ENCODE data around the gene NUAK1. TPM values are rescaled to one million over a fixed set of nuclear protein-coding genes. Genes with fewer than 3 reads are reported as not detected.

Gene NUAK1
- total RNA-seq, 1 donor from 2014 or later, result not detected

DNA sequence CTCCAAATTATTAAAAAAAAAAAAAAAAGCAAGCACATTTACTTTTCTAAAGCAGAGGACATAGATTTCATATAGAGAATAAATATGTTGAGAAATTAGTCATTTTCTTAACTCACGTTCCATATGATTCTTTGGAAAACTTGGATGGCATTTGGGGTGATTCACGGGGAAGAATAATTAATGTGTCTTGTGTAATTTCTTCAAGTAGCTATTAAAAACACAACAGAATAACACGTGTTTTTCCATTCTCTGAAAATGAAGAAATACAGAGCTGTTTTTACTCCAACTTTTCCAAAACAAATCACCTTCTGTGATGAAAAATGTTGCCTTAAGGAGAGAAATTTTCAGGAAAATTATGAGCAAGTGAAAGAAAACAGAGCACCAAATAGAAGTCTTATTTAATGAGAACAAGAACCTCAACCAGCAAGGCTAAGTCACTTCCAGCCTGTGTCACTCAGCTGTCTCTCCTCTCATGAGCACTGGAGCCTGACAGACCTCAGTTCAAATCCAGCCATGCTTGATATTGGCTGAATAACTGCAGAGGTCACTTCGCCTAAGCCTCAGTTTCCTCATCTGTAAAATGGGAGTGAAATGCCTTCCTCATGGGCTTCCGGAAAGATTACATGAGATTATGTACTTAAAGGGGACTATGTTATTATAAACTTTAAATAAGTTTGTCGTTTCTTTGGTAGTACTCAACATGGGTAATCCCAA is 42.8 kb upstream of the NUAK1 start:
- DNase-seq (no peak), ATAC-seq (ENCODE audit: low read depth) (no peak)
- ChIA-PET POLR2A (no interaction called here), CTCF (no interaction called here)
- H3K4me3 Mint-ChIP-seq, result no peak overlapping the region
- no peaks in the 10 kb centered on the region for H3K9me3 Mint-ChIP-seq
- intact Hi-C loops (cut with micrococcal nuclease), result no loop called here
- H3K36me3 Mint-ChIP-seq (ENCODE audit: low read depth), result no peaks in the 10 kb centered on the region
- no peak overlapping the region for H3K27ac Mint-ChIP-seq
- H3K27me3 Mint-ChIP-seq, result peaks cover 13% of the 10 kb centered on the region
- TF ChIP-seq, protein P1, sequence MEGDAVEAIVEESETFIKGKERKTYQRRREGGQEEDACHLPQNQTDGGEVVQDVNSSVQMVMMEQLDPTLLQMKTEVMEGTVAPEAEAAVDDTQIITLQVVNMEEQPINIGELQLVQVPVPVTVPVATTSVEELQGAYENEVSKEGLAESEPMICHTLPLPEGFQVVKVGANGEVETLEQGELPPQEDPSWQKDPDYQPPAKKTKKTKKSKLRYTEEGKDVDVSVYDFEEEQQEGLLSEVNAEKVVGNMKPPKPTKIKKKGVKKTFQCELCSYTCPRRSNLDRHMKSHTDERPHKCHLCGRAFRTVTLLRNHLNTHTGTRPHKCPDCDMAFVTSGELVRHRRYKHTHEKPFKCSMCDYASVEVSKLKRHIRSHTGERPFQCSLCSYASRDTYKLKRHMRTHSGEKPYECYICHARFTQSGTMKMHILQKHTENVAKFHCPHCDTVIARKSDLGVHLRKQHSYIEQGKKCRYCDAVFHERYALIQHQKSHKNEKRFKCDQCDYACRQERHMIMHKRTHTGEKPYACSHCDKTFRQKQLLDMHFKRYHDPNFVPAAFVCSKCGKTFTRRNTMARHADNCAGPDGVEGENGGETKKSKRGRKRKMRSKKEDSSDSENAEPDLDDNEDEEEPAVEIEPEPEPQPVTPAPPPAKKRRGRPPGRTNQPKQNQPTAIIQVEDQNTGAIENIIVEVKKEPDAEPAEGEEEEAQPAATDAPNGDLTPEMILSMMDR (IDR thresholded peaks at IDR 0.05), result no peak
- H3K4me1 Mint-ChIP-seq, result no peaks in the 10 kb centered on the region

DNA sequence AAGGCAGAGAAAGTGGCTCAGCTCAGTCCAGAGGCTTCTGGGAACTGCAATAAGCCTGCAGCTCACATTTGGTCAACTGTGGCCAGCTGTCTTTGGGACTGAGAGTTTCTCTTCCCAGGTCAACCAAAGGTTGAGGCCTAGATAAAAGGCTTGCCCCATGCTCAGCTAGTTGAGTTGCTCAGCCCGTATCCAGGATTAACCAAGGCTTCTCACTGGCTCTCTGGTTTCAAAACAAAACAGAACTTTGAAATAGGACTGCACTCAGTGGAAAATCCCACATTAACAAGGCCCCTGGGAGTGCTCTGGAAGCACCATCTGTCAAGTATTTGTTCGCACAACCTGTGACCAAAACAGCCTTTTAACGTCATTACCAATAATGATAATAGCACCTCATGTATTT is 40.3 kb upstream of the NUAK1 start:
- TF ChIP-seq, protein P1 (IDR thresholded peaks at IDR 0.05), result no peak
- ChIA-PET POLR2A (no interaction called here), CTCF (no interaction called here)
- DNase-seq (no peak), ATAC-seq (ENCODE audit: low read depth) (no peak)
- Mint-ChIP-seq H3K27ac (no peak overlapping the region), H3K27me3 (peaks cover 9% of the 10 kb centered on the region), H3K4me1 (no peaks in the 10 kb centered on the region), H3K36me3 (ENCODE audit: low read depth) (no peaks in the 10 kb centered on the region), H3K9me3 (no peaks in the 10 kb centered on the region), H3K4me3 (no peak overlapping the region)
- intact Hi-C loops (cut with micrococcal nuclease), result no loop called here

DNA sequence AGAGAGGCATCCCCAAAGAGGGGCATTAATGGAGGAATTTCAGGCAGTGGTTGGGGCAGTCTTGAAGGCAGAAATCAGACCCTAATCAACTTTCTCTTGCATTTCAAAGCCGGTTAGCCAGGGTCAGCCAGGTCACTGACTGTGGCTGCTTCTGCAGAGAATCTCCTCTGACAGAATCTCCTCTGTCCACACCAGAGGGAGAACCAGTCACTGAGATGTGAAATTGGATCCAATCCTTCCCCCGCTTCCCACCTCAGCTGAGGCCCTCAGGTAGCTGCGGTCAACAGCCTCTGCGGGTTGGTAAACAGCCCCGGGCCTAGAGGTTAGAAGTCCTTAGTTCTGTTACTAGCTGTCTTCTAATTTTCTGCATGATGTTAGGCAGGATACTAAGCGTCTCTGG is 39.8 kb upstream of the NUAK1 start:
- H3K4me1 Mint-ChIP-seq, result no peaks in the 10 kb centered on the region
- no peaks in the 10 kb centered on the region for H3K36me3 Mint-ChIP-seq (ENCODE audit: low read depth)
- CTCF ChIA-PET, result no interaction called here
- TF ChIP-seq, protein P1 (IDR thresholded peaks at IDR 0.05), result no peak
- ATAC-seq (ENCODE audit: low read depth) (no peak), DNase-seq (no peak)
- H3K4me3 Mint-ChIP-seq, result no peak overlapping the region
- no peaks in the 10 kb centered on the region for H3K9me3 Mint-ChIP-seq
- no peak overlapping the region for H3K27ac Mint-ChIP-seq
- POLR2A ChIA-PET, result no interaction called here
- intact Hi-C loops (cut with micrococcal nuclease), result no loop called here
- peaks cover 9% of the 10 kb centered on the region for H3K27me3 Mint-ChIP-seq

DNA sequence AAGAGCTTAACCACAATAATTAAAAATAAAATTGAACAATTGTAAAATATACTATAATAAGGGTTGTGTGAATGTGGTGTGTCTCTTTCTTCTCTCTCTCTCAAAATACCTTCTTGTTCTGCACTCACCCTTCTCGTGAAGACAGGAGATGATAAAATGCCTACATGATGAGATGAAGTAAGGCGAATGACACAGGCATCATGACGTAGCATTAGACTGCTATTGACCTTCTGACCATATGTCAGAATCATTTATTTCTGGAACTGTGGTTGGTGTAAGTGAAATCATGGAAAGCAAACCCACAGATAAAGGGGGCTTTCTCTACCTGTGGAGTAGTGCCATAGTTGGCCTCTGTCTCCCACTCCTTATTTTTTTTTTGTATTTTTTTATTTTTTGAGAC is 37.8 kb upstream of the NUAK1 start:
- DNase-seq, result no peak
- H3K9me3 Mint-ChIP-seq, result no peaks in the 10 kb centered on the region
- TF ChIP-seq, protein P1 (IDR thresholded peaks at IDR 0.05), result no peak
- peaks cover 7% of the 10 kb centered on the region for H3K27me3 Mint-ChIP-seq
- ChIA-PET CTCF (no interaction called here), POLR2A (no interaction called here)
- intact Hi-C loops (cut with micrococcal nuclease), result no loop called here
- ATAC-seq (ENCODE audit: low read depth), result no peak
- H3K27ac Mint-ChIP-seq, result no peak overlapping the region
- no peaks in the 10 kb centered on the region for H3K4me1 Mint-ChIP-seq
- no peaks in the 10 kb centered on the region for H3K36me3 Mint-ChIP-seq (ENCODE audit: low read depth)
- no peak overlapping the region for H3K4me3 Mint-ChIP-seq

DNA sequence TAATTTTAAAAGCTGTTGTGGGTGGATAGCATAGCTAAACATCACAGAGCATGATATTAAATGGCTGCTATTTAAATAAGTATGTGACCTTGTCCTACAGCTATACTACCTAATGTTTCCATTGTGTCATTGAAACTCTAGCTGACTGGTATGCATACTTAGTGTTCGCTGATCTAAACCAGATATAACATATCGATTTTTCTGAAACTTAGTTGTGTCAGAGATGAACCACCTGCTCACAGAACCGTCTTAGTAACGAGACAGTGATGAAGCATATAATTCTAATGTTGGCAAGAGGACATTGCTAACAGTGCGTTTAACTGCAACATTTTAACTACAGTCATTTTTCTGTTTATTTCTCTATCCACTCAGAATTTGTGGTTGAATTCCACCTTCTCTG is 36.1 kb upstream of the NUAK1 start:
- ATAC-seq (ENCODE audit: low read depth) (no peak), DNase-seq (no peak)
- peaks cover 7% of the 10 kb centered on the region for H3K27me3 Mint-ChIP-seq
- H3K4me1 Mint-ChIP-seq, result no peaks in the 10 kb centered on the region
- no peak overlapping the region for H3K4me3 Mint-ChIP-seq
- POLR2A ChIA-PET, result no interaction called here
- no peaks in the 10 kb centered on the region for H3K36me3 Mint-ChIP-seq (ENCODE audit: low read depth)
- intact Hi-C loops (cut with micrococcal nuclease), result no loop called here
- no peak overlapping the region for H3K27ac Mint-ChIP-seq
- TF ChIP-seq, protein P1 (IDR thresholded peaks at IDR 0.05), result no peak
- no peaks in the 10 kb centered on the region for H3K9me3 Mint-ChIP-seq
- CTCF ChIA-PET, result no interaction called here
